Measurements from ENCODE around the gene SRL.

DNA sequence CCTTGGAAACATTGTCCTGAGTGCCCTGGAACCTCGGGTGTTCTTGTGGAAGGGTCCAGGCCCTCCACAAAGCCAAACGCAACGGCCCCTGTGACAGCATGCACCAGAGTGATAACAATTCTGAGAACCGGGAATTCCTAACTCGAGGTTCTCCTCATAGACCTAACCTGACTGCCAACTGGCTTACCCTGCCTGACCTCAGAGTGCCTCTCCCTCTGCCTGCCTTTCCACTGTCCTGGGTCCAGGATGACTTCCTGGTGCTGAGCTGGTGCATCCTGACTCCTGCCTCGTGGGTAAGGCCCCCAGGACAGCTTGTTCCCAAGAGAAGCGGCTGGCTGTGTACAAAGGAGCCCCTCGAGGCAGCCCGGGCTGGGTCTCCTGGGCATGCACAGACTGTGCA is 51.8 kb downstream of the SRL start:
- TF ChIP-seq FOXK2 (IDR thresholded peaks at IDR 0.05) = no peak
- no peak for TF ChIP-seq FOXA1 (IDR thresholded peaks at IDR 0.05)
- no peak for TF ChIP-seq LEF1 (IDR thresholded peaks at IDR 0.05; ENCODE audit: borderline replicate concordance)
- TF ChIP-seq ARNT (IDR thresholded peaks at IDR 0.05) = no peak
- TF ChIP-seq ZNF384 (IDR thresholded peaks at IDR 0.05) = no peak
